Osteocyte (in vitro differentiated cells): ENCODE measurements around the gene IL3RA. TPM values are rescaled to one million over a fixed set of nuclear protein-coding genes. Genes with fewer than 3 reads are reported as not detected.

ENCODE experiments used
- DNase-seq: peaks from one replicate; pipeline ENCODE4 v3.0.0; 2021; ENCODE audit warnings: mixed read lengths; ENCODE audit not compliant: unreplicated experiment; ENCODE audit errors: extremely low spot score
- H3K27ac Mint-ChIP-seq: one replicate; pipeline ENCODE4 v1.8.0; 2021; ENCODE audit warnings: mild to moderate bottlenecking, mixed read lengths; ENCODE audit not compliant: unreplicated experiment
- H3K27me3 Mint-ChIP-seq: one replicate; pipeline ENCODE4 v1.8.0; 2021; ENCODE audit warnings: mixed read lengths; ENCODE audit not compliant: unreplicated experiment
- H3K36me3 Mint-ChIP-seq: one replicate; pipeline ENCODE4 v1.8.0; 2021; ENCODE audit warnings: mixed read lengths; ENCODE audit not compliant: unreplicated experiment
- H3K4me1 Mint-ChIP-seq: one replicate; pipeline ENCODE4 v1.8.0; 2021; ENCODE audit warnings: mixed read lengths; ENCODE audit not compliant: unreplicated experiment
- H3K4me3 Mint-ChIP-seq: one replicate; pipeline ENCODE4 v1.8.0; 2021; ENCODE audit warnings: mild to moderate bottlenecking, moderate library complexity, mixed read lengths; ENCODE audit not compliant: unreplicated experiment
- H3K9me3 Mint-ChIP-seq: one replicate; pipeline ENCODE4 v1.8.0; 2021; ENCODE audit warnings: mixed read lengths; ENCODE audit not compliant: unreplicated experiment
- CTCF ChIP-seq: fragments of 200-600 bp; sonication (generic); IDR thresholded peaks from 2 replicates; pipeline ENCODE4 v1.5.0; 2021; ENCODE audit warnings: antibody characterized with exemption, mild to moderate bottlenecking, moderate library complexity
- microRNA-seq: library from miRNA; unstranded; fragments of <30 nt; microRNA quantifications from one replicate; pipeline ENCODE4 v1.1.0, GENCODE V29; 2020; ENCODE audit not compliant: unreplicated experiment
- total RNA-seq: library from RNA; stranded (reverse); gene quantifications from 2 replicates; pipeline ENCODE4 v1.2.1, GENCODE V29; 2021

IL3RA gene
- total RNA-seq, 1 donor from 2014 or later, result 0.24 TPM

- no peak for TF ChIP-seq CTCF
- Mint-ChIP-seq H3K36me3 (peaks cover 24% of the 10 kb centered on the region), H3K27me3 (no peaks in the 10 kb centered on the region), H3K4me3 (no peak overlapping the region), H3K9me3 (peaks cover 5% of the 10 kb centered on the region), H3K4me1 (no peaks in the 10 kb centered on the region), H3K27ac (no peak overlapping the region)
- no peak for DNase-seq
Observed at GRCh38 chrX:1427756-1428155, 91.2 kb downstream of the IL3RA start.

GRCh38 chrX:1430451-1430850, 93.9 kb downstream of the IL3RA start:
- H3K36me3 Mint-ChIP-seq, result peaks cover 11% of the 10 kb centered on the region
- no peaks in the 10 kb centered on the region for H3K27me3 Mint-ChIP-seq
- H3K4me3 Mint-ChIP-seq, result no peak overlapping the region
- H3K4me1 Mint-ChIP-seq, result no peaks in the 10 kb centered on the region
- DNase-seq, result no peak
- TF ChIP-seq CTCF, result no peak
- H3K27ac Mint-ChIP-seq, result no peak overlapping the region
- no peaks in the 10 kb centered on the region for H3K9me3 Mint-ChIP-seq

Small RNAs within 50 kb of the gene (microRNA-seq; reads per million reads assigned to microRNA genes)
- not detected for gene MIR3690

Other genes with a start within 250 kb of the IL3RA start
- gene CRLF2, start 124.1 kb upstream of the IL3RA start, total RNA-seq, result not detected in 2 replicates
- not detected in 2 replicates for gene CSF2RA, start 68.0 kb upstream of the IL3RA start, total RNA-seq
- 394 and 402 TPM in 2 replicates for gene SLC25A6, start 55.3 kb downstream of the IL3RA start, total RNA-seq
- 33.3 and 35.9 TPM in 2 replicates for gene ASMTL, start 116.1 kb downstream of the IL3RA start, total RNA-seq
- not detected in 2 replicates for gene P2RY8, start 200.4 kb downstream of the IL3RA start, total RNA-seq